NCI-H2107 (cell line): ENCODE results near the gene CREBBP.

ENCODE experiments used
- DNase-seq: peaks from one replicate; lab custom pipeline; 2025; lab: John Stamatoyannopoulos, UW

The CREBBP gene

GRCh38 chr16:3879887-3880564, 487 bp downstream of the CREBBP start:
- peak; percentile 13 for DNase-seq

DNA sequence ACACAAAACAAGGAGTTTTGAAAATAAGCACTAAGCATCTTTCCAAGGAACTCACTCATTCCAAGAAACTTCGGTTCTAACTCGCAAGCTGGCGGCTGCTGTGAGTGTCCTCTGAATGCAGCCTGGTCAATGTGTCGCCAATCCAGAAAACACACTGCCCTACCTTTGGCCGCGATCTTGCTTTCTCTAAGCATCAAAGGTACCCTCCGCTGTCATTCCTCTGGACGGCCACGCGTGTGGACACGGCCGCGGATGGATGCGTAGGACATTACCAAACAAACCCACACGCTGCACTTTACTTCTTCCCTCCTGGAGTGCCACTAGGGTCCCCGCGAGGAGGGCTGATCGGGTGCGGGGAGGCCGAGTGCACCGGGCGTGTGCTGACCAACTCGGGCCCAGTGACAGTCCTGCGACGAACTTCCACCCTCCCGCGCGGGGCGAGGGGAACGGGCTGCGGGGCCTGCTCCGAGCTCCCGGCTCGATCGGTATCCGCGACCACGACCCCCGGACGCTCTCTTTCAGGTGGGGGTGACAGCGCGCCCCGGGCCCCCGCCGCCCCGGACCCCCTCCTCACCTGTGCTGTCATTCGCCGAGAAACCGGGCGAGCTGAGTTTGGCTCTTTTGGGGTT, 1.1 kb downstream of the CREBBP start:
- DNase-seq, result no peak

GRCh38 chr16:3878610-3879009, 1.9 kb downstream of the CREBBP start:
- DNase-seq, result no peak

GRCh38 chr16:3876695-3877094, 3.8 kb downstream of the CREBBP start:
- DNase-seq, result no peak

DNA sequence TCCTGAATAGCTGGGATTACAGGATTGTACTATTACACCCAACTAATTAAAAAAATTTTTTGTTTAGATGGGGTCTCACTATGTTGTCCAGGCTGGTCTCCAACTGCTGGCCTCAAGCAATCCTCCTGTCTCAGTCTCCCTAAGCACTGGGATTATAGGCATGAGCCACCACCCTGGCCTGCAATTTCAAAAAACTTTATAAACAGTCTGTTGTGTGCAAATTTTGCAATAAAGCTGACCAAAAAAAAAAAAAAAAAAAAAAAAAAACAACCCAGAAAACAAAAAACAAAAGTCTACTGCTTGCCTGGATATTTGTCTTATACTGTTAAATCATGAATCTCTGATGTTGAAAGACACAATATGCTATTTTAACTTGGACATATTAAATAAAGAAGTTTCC, 4.4 kb downstream of the CREBBP start:
- no peak for DNase-seq

DNA sequence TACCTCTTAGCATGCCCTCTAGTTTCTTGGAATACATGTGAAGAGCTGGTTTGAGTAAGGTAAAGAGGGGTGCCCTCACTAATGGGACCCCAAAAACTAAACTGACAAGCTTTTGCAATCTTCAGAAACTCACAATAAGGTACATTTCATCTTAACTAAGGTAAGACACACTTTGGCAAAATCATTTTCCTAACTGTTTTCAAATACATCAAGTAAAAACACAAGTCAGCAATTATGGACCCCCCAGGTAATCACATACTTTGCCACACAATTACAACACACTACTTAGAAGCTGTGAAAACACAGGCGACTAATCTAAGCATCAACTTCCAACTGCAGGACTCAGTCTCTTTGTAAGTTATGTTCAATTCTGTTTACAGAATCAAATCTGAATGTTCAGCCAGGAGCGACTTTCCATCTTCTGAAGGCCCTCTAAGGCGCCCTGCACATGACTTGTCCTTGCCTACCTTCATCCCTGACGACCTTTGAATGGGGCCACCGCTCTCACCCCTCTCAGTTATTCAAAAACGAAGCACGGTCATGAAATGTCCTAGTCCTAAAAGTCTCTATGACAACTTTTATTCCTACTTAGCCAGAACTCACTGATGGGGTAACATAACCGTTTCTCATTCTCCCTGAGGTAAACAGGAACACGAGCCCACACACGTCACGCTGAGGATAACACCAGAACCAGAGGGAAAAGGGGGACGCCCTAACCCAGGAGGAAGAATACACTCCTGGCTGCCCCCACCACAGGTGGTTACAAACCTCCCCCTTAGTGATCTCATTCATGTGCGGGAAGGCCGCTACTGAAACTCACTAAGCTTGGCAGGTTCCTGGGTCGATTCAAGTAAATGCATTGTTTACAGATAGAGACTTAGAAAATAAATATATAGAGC, 5.5 kb downstream of the CREBBP start:
- DNase-seq, result no peak

DNA sequence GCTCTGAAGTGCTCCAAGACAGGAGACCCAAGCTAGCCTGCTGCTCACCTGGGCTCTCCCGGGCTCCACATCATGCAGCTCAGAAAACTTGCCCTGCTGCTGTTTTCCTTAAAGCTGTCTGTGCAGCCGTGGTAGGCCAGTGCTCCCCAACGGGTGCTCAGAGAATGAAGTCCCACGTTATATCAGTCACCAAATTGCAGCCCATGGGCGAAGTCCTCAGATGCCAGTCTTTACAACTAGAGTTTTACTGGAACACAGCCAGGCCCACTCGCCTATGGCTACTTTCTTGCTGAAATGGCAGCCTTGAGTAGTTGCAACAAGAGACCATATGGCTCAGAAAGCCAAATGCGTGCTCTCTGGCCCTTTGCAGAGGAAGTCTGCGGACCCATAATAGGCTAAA, 6.3 kb downstream of the CREBBP start:
- DNase-seq, result no peak

DNA sequence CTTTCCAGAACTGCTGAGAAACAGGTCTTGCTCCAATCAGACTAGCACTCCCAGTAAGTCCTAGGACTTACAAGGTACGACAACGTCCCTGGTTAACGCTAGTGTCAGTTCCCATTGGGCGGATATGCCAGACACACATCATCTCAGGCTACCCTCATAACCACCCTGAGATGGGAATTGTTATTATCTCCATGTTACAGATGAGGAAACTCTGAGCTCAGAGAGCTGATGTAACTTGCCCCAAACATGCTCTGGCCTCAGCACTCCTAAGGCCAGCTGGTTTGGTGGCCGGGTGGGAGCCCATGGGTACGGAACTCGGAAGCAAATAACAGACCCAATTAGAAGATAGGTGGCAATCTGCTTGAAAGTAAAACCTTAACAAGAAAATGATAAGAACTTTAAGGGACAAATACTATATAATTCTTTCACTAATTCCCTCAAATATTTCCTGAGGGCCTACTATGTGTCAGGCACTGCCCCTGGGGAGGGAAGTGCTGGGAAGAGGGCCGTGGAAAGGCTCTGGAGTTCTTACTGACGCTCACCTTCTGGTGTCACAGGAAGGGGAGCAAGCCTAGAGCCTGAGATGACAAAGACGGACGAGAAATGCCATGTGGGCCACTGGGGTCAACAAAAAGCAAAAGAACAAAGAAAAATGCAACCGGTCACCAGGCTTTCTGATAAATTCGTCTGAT, 6.9 kb downstream of the CREBBP start:
- DNase-seq, result no peak

- DNase-seq, result no peak
These were observed 8.2 kb downstream of the CREBBP start for GRCh38 chr16:3872216-3872895.

- no peak for DNase-seq
These were observed 11.5 kb downstream of the CREBBP start for GRCh38 chr16:3868967-3869366.

DNA sequence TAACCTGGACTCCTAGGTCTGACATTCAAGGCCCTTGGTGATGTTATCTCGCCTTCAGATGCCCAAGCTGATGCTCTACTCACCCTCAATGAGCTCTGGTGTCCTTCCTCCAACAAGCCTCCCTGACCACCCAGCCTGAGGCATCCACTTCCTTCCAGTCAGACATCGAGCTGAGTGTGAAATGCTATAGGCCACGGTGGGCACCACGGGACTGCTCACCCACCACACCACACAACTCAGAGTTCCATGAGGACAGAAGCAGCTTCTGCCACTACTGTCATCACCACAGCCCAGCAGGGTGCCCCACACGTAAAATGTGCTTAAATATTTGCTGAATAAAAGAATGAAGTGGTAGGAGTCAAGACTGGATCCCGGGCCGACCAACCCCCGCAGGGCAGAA, 12.0 kb downstream of the CREBBP start:
- DNase-seq, result no peak

DNA sequence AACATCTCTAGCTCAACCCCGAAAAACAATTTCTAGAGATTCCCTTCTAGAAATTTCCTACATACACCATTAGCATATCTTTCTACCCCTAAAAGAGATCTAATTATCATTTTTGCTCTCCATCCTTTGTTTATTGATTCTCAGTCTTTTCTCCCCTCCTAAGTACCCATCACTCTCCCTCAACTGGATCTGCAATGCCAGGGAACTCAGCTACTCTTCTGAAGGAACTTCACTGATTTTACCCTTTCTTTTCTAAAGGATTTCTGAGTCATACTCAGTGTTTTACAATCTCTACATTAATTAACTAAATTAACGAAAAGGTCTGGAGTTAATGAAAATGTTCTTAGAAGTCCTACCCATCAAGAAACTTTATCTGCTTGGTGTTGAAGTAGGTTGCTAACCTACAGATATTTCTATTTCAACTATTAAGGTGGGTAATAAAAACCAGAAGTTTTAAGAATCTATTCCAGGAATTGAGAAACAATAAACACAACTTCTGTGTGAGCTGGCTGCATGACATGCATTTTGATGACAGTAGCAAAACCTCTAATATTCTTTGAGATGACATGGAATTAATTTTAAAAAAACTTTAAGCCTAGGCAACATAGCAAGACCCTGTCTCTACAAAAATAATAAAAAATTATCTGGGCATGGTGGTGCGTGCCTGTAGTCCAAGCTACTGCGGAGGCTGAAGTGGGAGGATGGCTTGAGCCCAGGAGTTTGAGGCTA, 13.6 kb downstream of the CREBBP start:
- no peak for DNase-seq

- DNase-seq, result no peak
These were observed 15.3 kb downstream of the CREBBP start for GRCh38 chr16:3865241-3865640.

GRCh38 chr16:3864562-3864961, 16.0 kb downstream of the CREBBP start:
- no peak for DNase-seq

DNA sequence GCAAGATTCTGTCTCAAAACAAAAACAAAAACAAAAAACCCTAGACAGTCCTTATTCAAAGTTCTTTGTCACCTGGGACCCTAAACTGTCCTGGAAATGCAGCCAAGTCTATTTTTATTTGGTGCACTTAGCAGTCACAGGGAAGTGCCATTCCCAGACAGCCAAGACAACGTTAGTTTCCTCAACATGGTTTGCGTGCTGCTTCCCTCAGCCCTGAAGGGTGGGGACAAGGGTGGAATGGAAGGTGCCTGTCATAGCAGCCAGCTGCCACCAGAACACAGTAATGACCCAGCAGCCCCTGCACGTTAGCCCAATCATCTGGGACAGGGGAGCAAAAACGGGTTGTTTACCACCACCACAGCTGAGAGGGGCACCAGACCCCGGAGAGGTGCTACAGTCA, 16.9 kb downstream of the CREBBP start:
- DNase-seq, result no peak

DNA sequence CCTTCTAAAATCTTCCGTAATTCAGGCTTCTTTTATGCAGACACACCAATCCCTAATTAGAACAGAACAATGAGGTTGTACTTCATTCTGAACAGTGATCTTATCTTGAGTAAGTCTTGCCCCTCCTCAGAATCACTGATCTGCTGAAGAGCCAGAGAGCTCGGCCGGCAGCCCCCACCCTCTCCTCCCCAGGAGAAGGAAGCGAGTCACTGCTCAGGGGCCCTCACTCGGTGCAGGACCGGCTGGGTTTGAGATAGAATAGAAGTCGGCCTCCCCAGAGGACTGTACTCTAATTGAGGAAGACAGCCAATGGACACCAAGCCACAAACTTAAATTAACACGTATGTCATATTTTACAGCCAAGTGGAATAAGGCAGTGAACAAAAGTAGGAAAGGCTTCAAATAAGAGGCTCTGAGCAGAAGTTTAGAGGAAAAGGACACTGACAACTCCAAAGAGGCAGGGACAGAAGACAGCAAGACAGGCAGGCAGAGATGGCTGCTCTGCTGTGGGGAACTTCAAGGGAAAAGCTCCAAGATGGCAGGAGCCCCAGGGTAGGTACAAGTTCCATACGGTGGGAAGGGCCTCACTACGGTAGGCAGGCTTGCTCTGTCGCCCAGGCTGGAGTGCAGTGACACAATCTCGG, 18.6 kb downstream of the CREBBP start:
- DNase-seq, result no peak

GRCh38 chr16:3859889-3860288, 20.6 kb downstream of the CREBBP start:
- no peak for DNase-seq

- DNase-seq, result no peak
These were observed 21.7 kb downstream of the CREBBP start for GRCh38 chr16:3858801-3859200.

GRCh38 chr16:3857189-3858043, 23.1 kb downstream of the CREBBP start:
- no peak for DNase-seq
